ENCODE data around the gene EXOC5.
"Not testable (repeated sequence)": the region's sequence is repeated elsewhere in the genome, so short reads cannot be mapped to it uniquely, and the experiment has no call there.

Gene EXOC5

GRCh38 chr14:57246933-57247657 lies 21.6 kb downstream of the EXOC5 start:
- no peak for DNase-seq

DNA sequence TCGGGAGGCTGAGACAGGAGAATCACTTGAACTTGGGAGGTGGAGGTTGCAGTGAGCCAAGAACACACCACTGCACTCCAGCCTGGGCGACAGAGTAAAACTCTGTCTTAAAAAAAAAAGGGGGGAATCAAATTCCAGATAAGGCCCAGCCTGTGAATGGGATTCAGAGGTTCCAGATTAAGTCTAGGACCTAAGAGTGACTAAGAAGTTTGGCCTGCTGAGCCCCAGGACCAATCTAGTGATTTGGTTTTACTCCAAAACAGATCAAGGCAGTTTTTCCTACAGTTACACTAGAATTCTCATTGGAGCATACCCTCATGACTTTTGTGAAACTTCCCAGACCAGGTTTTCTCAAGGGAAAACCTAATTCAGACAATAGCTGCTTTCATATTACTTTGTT lies 22.8 kb downstream of the EXOC5 start:
- DNase-seq = no peak

DNA sequence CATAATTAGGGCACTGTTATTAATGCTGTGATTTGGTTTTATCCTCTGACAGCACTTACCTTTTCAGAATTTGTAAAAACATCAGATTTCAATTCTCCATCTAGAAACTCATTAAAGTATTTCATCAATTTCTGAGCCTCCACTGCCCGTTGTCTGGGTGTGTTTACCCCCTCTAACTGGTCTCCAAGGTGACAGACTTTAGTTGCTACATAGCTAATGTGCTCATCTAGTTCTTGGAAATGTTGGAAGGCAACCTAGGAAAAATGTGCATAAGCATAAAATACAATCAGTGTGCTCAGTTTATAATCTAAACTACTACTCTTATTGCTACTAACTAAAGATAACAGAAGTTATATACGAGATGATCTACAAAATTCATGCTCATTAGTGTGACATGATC lies 24.6 kb downstream of the EXOC5 start:
- no peak for DNase-seq

- DNase-seq = no peak
Measured at GRCh38 chr14:57243320-57243719, 25.4 kb downstream of the EXOC5 start.

DNA sequence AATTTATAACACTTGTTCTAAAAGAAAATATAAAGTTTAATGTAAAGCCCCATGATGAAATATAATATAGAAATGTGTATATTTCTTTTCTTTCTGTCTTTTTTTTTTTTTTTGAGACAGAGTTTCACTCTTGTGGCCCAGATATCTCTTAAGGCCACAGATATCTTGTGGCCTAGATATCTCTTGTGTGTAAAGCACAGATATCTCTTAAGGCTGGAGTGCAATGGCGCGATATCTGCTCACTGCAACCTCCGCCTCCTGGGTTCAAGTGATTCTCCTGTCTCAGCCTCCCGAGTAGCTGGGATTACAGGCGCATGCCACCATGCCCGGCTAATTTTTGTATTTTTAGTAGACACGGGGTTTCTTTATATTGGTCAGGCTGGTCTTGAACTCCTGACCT lies 28.6 kb downstream of the EXOC5 start:
- not testable (repeated sequence) for DNase-seq

DNA sequence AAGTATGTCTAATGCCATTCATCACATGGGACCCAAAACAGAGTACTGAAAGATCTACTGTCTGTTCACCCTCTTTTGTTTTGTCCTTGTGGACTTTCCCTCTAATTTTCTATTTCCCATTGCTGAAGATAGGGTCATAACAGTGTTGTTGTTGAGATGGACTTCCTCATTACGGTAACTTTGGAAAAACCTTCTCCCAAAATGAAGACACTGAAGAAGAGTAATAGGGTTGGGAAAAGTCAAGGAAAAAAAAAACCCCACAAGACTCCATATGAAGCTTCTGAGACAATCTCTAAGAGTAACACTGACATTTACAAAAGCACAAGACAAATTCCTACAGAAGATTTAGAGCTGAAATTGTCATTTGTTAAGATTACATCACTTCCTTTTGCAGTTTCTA lies 36.7 kb downstream of the EXOC5 start:
- no peak for DNase-seq

DNA sequence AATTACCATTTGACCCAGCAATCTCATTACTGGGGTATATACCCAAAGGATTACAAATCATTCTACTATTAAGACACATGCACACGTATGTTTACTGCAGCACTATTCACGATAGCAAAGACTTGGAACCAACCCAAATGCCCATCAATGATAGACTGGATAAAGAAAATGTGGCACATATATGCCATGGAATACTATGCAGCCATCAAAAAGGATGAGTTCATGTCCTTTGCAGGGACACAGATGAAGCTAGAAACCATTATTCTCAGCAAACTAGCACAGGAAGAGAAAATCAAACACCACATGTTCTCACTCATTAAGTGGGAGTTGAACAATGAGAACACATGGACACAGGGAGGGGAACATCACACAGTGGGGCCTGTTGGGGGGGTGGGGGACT lies 40.4 kb downstream of the EXOC5 start:
- DNase-seq = not testable (repeated sequence)

- no peak for DNase-seq
Measured at GRCh38 chr14:57227083-57227482, 41.6 kb downstream of the EXOC5 start.

GRCh38 chr14:57221931-57222330 lies 46.8 kb downstream of the EXOC5 start:
- DNase-seq = no peak

DNA sequence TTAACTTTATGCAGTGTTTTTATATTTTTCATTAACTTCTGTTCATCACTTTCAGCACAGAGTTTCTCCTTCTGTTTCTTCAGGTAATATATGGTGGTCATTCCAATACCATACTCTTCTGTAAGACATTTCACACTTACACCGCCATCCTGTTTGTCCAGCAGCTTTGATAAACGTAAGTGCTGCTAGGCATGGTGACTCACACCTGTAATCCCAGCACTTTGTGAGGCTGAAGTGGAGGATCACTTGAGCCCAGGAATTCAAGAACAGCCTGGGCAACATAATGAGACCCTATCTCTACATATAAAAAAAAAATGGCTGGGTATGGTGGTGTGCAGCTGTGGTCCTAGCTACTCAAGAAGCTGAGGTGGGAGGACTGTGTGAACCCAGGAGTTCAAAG lies 55.8 kb downstream of the EXOC5 start:
- no peak for DNase-seq

DNA sequence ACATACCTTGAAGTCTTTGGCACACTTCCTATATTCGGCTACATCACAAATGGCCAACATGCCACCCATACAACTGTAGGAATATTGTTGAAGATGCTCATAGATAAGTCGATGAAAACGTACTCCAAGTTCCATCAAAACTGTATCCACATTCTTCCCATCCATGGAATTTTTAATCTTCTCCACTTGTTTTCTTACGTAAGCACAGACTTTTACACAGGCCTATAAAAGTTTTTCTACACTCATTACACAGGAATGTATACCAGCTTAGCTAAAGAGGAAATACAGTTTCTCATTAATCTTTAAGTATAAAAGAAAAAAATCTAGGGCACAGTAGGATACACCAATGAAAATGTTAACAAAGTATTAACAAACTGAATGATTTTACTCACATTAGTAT lies 59.1 kb downstream of the EXOC5 start:
- no peak for DNase-seq

- no peak for DNase-seq
Measured at GRCh38 chr14:57205938-57206337, 62.8 kb downstream of the EXOC5 start.

GRCh38 chr14:57202672-57203071 lies 66.0 kb downstream of the EXOC5 start:
- DNase-seq = peak; percentile 19

DNA sequence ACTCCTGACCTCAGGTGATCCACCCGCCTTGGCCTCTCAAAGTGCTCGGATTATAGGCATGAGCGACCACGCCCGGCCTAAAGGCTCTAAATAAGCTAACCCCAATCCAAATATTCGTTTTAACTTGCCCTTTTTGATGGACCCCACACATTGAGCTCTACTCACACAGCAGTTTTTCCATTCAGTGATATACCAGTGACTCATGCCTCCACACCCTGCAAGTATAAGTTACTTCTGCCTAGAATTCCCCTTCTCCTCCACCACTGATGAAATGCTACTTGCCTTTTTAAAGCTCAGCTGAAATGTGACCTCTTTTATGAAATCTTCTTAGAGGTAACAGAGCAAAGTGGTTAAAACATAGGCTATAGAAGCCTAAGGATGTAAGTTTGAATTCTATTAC lies 68.8 kb downstream of the EXOC5 start:
- no peak for DNase-seq

- no peak for DNase-seq
Measured at GRCh38 chr14:57189070-57189469, 79.6 kb downstream of the EXOC5 start.

- no peak for DNase-seq
Measured at GRCh38 chr14:57182760-57183503, 85.8 kb downstream of the EXOC5 start.

- no peak for DNase-seq
Measured at GRCh38 chr14:57179273-57179672, 89.4 kb downstream of the EXOC5 start.

DNA sequence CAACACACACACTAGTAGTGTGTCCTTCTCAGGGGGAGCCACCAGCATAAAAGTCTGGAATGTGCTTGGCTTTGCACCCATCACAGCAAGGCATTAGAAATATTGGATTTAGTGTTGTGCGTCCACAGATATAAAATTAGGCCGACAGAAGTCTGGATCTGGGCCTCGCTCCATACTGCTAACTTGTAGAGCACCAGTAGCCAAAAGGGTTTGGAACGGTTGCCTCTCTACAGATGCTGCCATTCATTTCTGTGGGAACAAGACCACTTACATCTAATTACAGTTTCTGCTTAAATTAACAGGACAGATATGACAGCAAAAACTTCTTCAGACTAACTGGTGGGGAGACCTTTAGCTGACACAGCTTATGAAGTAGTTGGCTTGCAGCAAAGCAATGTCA lies 94.2 kb downstream of the EXOC5 start:
- no peak for DNase-seq

DNA sequence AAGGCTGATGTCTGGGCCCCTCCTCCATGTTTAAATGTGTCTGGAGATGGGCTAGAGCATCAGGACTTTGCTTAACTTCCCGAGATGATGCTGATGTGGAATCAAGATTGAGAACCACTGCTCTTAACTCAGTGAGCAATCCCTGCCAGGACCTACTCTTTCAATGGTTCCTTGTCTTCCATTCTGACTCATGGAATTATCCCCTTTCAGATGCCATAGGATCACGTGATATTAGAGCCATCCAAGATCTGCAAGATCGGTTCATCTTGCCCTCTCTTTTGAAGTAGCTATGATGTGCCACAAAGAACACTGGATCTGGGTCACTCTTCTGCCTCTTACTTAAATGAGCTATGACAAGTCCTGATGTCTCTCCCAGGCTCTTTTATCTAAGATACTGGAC lies 96.8 kb downstream of the EXOC5 start:
- DNase-seq = no peak

- DNase-seq = no peak
Measured at GRCh38 chr14:57171363-57171762, 97.3 kb downstream of the EXOC5 start.

GRCh38 chr14:57169901-57170300 lies 98.8 kb downstream of the EXOC5 start:
- no peak for DNase-seq

GRCh38 chr14:57168138-57168679 lies 100.5 kb downstream of the EXOC5 start:
- no peak for DNase-seq

GRCh38 chr14:57161583-57162234 lies 107.0 kb downstream of the EXOC5 start:
- no peak for DNase-seq

GRCh38 chr14:57160333-57160732 lies 108.4 kb downstream of the EXOC5 start:
- no peak for DNase-seq
